Left renal cortex interstitium (tissue), 4 donors: ENCODE results near the gene SPDYE6. TPM values are rescaled to one million over a fixed set of nuclear protein-coding genes. Genes with fewer than 3 reads are reported as not detected.
"Not testable (repeated sequence)": the region's sequence is repeated elsewhere in the genome, so short reads cannot be mapped to it uniquely, and the experiment has no call there.

Source experiments
- DNase-seq, 4 donors: peaks; one replicate each; pipeline ENCODE4 v3.0.0-alpha.2; 2013; ENCODE audit warnings: low read depth in 4 of 4, low spot score in 2 of 4, missing footprints in 1 of 4
- polyA plus RNA-seq, 4 donors: library from polyadenylated mRNA; unstranded; fragments of 120-200 nt; gene quantifications; one replicate each; pipeline ENCODE4 v1.2.1, GENCODE V29; 2013; ENCODE audit not compliant: insufficient read length in 4 of 4

Gene SPDYE6
- polyA plus RNA-seq, 4 donors: 0.65 to 10.2 (median 3.7) TPM

GRCh38 chr7:102364394-102364886 is 8.2 kb upstream of the SPDYE6 start:
- DNase-seq: not testable (repeated sequence)

GRCh38 chr7:102363549-102364393 is 7.5 kb upstream of the SPDYE6 start:
- peak; percentile 81 to 95 (median 84) for DNase-seq

- DNase-seq: not testable (repeated sequence)
Measured at GRCh38 chr7:102346983-102347382, 9.3 kb downstream of the SPDYE6 start.

GRCh38 chr7:102340599-102341368 is 15.5 kb downstream of the SPDYE6 start:
- not testable (repeated sequence) for DNase-seq

GRCh38 chr7:102337420-102337819 is 18.8 kb downstream of the SPDYE6 start:
- DNase-seq: not testable (repeated sequence)

GRCh38 chr7:102337002-102337401 is 19.2 kb downstream of the SPDYE6 start:
- DNase-seq: not testable (repeated sequence)

- not testable (repeated sequence) for DNase-seq
Measured at GRCh38 chr7:102335574-102335973, 20.7 kb downstream of the SPDYE6 start.

GRCh38 chr7:102330666-102331460 is 25.4 kb downstream of the SPDYE6 start:
- not testable (repeated sequence) for DNase-seq

GRCh38 chr7:102329366-102329765 is 26.9 kb downstream of the SPDYE6 start:
- not testable (repeated sequence) for DNase-seq

- DNase-seq: not testable (repeated sequence)
Measured at GRCh38 chr7:102328863-102329262, 27.4 kb downstream of the SPDYE6 start.

- DNase-seq: not testable (repeated sequence)
Measured at GRCh38 chr7:102327183-102327582, 29.1 kb downstream of the SPDYE6 start.

GRCh38 chr7:102326157-102326889 is 29.9 kb downstream of the SPDYE6 start:
- no peak for DNase-seq

- not testable (repeated sequence) for DNase-seq
Measured at GRCh38 chr7:102325106-102325505, 31.1 kb downstream of the SPDYE6 start.

- no peak for DNase-seq
Measured at GRCh38 chr7:102323914-102324195, 32.4 kb downstream of the SPDYE6 start.

- DNase-seq: no peak
Measured at GRCh38 chr7:102322202-102322715, 34.0 kb downstream of the SPDYE6 start.

- no peak for DNase-seq
Measured at GRCh38 chr7:102321351-102322201, 34.7 kb downstream of the SPDYE6 start.

GRCh38 chr7:102320601-102321350 is 35.5 kb downstream of the SPDYE6 start:
- DNase-seq: no peak

- DNase-seq: no peak
Measured at GRCh38 chr7:102320181-102320580, 36.1 kb downstream of the SPDYE6 start.
